Central memory CD8-positive, alpha-beta T cell (primary cell): Measurements from ENCODE around the gene NCK2.
A peak's percentile ranks its signal among the peaks of the same experiment; 100 is the strongest.
"Not testable (repeated sequence)": the region's sequence is repeated elsewhere in the genome, so short reads cannot be mapped to it uniquely, and the experiment has no call there.

Experiments used
- ATAC-seq: fragments of 150-1000 bp; cut with Tn5 transposase; replicated peaks from 2 replicates; pipeline ENCODE4 v1.10.0; 2022; ENCODE audit warnings: mild to moderate bottlenecking, moderate FRiP score, moderate number of reproducible peaks; ENCODE audit not compliant: poor library complexity, severe bottlenecking; ENCODE audit errors: extremely low read depth
- DNase-seq, 2 donors: peaks; one replicate each; pipeline ENCODE4 v3.0.0; 2021; ENCODE audit warnings: low spot score in 2 of 2
- H3K27ac Mint-ChIP-seq: one replicate; pipeline ENCODE4 v1.8.0; 2022; ENCODE audit warnings: low read depth, mild to moderate bottlenecking, moderate library complexity, mixed read lengths
- H3K27me3 Mint-ChIP-seq: one replicate; pipeline ENCODE4 v1.8.0; 2022; ENCODE audit warnings: mixed read lengths
- H3K36me3 Mint-ChIP-seq: one replicate; pipeline ENCODE4 v1.8.0; 2022; ENCODE audit warnings: mild to moderate bottlenecking, moderate library complexity, mixed read lengths; ENCODE audit not compliant: insufficient read depth
- H3K4me1 Mint-ChIP-seq: one replicate; pipeline ENCODE4 v1.8.0; 2022; ENCODE audit warnings: mixed read lengths
- H3K4me3 Mint-ChIP-seq: one replicate; pipeline ENCODE4 v1.8.0; 2022; ENCODE audit warnings: mild to moderate bottlenecking, moderate library complexity, mixed read lengths
- H3K9me3 Mint-ChIP-seq: one replicate; pipeline ENCODE4 v1.8.0; 2022; ENCODE audit warnings: mixed read lengths

The NCK2 gene

GRCh38 chr2:105896765-105897163, 152.1 kb downstream of the NCK2 start:
- no peak for ATAC-seq
- Mint-ChIP-seq H3K27ac (peak overlapping the region; percentile 41), H3K9me3 (no peaks in the 10 kb centered on the region), H3K27me3 (no peaks in the 10 kb centered on the region), H3K36me3 (peaks cover 35% of the 10 kb centered on the region), H3K4me3 (no peak overlapping the region), H3K4me1 (peaks cover 59% of the 10 kb centered on the region)
- no peak for DNase-seq

- H3K4me3 Mint-ChIP-seq, DNase-seq, H3K9me3 Mint-ChIP-seq, H3K27me3 Mint-ChIP-seq, ATAC-seq: not testable (repeated sequence)
- Mint-ChIP-seq H3K4me1 (peaks cover 67% of the 10 kb centered on the region), H3K27ac (peak overlapping the region; percentile 41), H3K36me3 (peaks cover 34% of the 10 kb centered on the region)
These were observed 153.0 kb downstream of the NCK2 start for GRCh38 chr2:105897694-105898093.

DNA sequence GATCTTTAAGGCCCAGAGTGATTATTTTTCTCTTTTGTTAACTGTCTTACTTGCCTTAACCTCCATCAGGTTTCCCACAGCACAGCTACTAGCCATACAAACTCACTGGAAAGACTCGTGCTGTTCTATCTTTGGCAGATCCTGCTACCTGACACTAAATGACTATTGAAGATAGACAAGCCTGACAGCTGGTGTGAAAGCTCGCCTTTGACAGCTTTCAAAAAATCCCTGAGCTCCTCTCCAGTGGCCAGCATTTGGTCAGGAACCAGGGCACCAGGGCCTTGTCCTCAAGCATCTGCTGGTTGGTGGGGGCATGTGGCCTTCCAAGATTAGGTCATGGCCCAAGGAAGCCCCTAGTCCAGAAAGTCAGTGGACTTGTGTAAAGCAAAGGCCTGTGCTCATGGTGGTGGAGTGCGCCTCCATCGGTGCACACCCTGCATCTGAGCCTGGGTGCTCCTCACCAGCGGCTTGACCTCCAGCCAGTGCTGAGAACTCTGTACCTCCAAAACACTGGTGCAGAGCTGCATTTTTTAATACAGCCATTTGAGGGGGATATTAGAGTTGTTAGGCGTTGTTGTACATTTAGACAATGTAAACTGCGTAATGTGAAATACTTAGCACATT, 158.5 kb downstream of the NCK2 start:
- H3K4me1 Mint-ChIP-seq: peaks cover 75% of the 10 kb centered on the region

GRCh38 chr2:105904938-105905337, 160.2 kb downstream of the NCK2 start:
- ATAC-seq (no peak), DNase-seq (no peak)
- no peak overlapping the region for H3K4me3 Mint-ChIP-seq
- H3K4me1 Mint-ChIP-seq: peaks cover 69% of the 10 kb centered on the region
- no peaks in the 10 kb centered on the region for H3K9me3 Mint-ChIP-seq
- H3K27me3 Mint-ChIP-seq: no peaks in the 10 kb centered on the region
- peaks cover 4% of the 10 kb centered on the region for H3K36me3 Mint-ChIP-seq
- peak overlapping the region; percentile 61 for H3K27ac Mint-ChIP-seq

More for the DNA sequence above, 158.5 kb downstream of the NCK2 start:
- peaks cover 7% of the 10 kb centered on the region for H3K36me3 Mint-ChIP-seq
- no peak for ATAC-seq
- H3K4me3 Mint-ChIP-seq: no peak overlapping the region
- no peak overlapping the region for H3K27ac Mint-ChIP-seq
- no peaks in the 10 kb centered on the region for H3K9me3 Mint-ChIP-seq
- DNase-seq: no peak
- H3K27me3 Mint-ChIP-seq: no peaks in the 10 kb centered on the region

- ATAC-seq: peak; percentile 28
- Mint-ChIP-seq H3K36me3 (peaks cover 3% of the 10 kb centered on the region), H3K27ac (no peak overlapping the region)
These were observed 161.8 kb downstream of the NCK2 start for GRCh38 chr2:105906481-105906880.

DNA sequence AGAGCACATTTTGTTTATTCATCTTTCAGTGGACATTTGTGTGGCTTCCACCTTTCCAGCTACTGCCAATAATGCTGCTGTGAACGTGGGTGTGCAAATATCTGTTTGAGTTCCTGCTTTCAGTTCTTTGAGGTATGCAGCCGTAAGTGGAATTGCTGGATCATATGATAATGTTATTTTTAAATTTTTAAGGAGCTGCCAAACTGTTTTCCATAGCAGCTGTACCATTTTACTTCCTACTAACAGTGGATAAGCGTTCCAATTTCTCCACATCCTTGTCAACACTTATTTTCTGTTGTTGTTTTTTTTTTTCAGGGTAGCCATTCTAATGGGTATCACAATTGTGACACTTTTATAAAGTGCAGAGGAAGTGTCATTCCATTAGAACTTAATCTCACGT, 162.5 kb downstream of the NCK2 start:
- no peak overlapping the region for H3K27ac Mint-ChIP-seq
- ATAC-seq (no peak), DNase-seq (no peak)
- H3K27me3 Mint-ChIP-seq: no peaks in the 10 kb centered on the region
- H3K9me3 Mint-ChIP-seq: no peaks in the 10 kb centered on the region
- peak overlapping the region; percentile 26 for H3K4me3 Mint-ChIP-seq
- H3K4me1 Mint-ChIP-seq: peaks cover 48% of the 10 kb centered on the region
- peaks cover 2% of the 10 kb centered on the region for H3K36me3 Mint-ChIP-seq

More at GRCh38 chr2:105906481-105906880, 161.8 kb downstream of the NCK2 start:
- no peaks in the 10 kb centered on the region for H3K27me3 Mint-ChIP-seq
- no peaks in the 10 kb centered on the region for H3K9me3 Mint-ChIP-seq
- no peak for DNase-seq
- H3K4me1 Mint-ChIP-seq: peaks cover 54% of the 10 kb centered on the region
- peak overlapping the region; percentile 26 for H3K4me3 Mint-ChIP-seq

DNA sequence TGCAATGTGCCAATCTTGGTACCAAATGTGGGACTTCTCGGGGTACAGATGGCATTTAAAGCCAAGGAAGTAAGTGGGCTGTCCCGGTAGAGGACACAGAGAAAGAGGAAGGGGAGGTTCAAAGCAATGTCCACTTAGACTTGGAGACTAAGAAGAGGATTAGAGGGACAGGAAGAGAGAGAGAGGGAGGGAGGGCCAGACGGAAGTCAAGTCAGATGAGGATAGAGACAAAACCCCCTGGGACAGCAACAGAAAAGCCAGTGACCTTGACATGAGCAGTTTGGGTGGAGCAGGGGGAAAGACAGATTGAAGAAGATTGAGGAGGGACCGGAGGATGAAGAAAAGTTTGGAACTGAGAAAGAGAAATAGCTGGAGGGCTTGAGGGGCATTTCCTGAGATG, 164.5 kb downstream of the NCK2 start:
- no peak for DNase-seq
- peaks cover 34% of the 10 kb centered on the region for H3K4me1 Mint-ChIP-seq

GRCh38 chr2:105910497-105911238, 166.0 kb downstream of the NCK2 start:
- Mint-ChIP-seq H3K27ac (no peak overlapping the region), H3K27me3 (no peaks in the 10 kb centered on the region), H3K36me3 (no peaks in the 10 kb centered on the region), H3K9me3 (peaks cover 5% of the 10 kb centered on the region), H3K4me1 (peaks cover 25% of the 10 kb centered on the region), H3K4me3 (no peak overlapping the region)
- DNase-seq: no peak
- no peak for ATAC-seq

More for the DNA sequence above, 164.5 kb downstream of the NCK2 start:
- Mint-ChIP-seq H3K27me3 (no peaks in the 10 kb centered on the region), H3K4me3 (no peak overlapping the region), H3K36me3 (peaks cover 1% of the 10 kb centered on the region), H3K27ac (no peak overlapping the region), H3K9me3 (peaks cover 1% of the 10 kb centered on the region)
- no peak for ATAC-seq

DNA sequence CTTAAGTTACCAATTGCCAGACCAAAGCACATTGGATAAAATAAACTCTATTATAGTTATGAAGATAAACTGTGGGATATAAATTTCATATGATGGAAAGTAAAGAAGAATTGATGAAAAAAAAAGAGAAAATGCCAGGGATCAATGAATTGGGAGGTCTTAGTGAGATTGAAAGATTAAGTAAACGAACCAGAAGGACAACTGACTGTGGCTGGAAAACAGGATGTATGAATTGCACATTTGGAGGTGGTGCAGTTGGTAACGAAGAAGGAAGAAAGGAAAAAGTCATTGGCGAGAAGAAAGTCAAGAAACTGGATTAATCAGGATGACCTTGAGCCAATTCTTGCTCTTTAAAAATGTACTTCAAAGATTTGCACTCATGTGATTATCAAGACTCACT, 166.7 kb downstream of the NCK2 start:
- ATAC-seq: no peak
- H3K27ac Mint-ChIP-seq: no peak overlapping the region
- no peaks in the 10 kb centered on the region for H3K27me3 Mint-ChIP-seq
- H3K4me3 Mint-ChIP-seq: no peak overlapping the region
- peaks cover 19% of the 10 kb centered on the region for H3K4me1 Mint-ChIP-seq
- H3K9me3 Mint-ChIP-seq: peaks cover 5% of the 10 kb centered on the region
- no peaks in the 10 kb centered on the region for H3K36me3 Mint-ChIP-seq
- DNase-seq: no peak

DNA sequence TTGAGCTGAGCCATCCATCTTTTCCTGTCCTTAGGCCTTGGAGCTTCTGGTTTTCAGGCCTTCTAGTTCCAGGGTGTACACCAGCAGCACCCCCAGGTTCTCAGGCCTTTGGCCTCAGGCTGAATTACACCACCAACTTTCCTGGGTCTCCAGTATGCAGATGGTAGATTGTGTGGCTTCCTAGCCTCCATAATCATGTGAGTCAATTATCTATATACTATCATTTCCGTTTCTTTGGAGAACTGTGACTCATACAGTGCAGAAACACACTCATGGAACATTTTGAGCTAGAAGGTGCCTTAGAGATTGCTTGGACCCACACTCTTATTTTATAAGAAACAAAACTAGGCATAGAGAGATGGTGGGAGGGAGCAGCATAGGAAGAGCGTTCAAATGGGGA, 167.4 kb downstream of the NCK2 start:
- H3K9me3 Mint-ChIP-seq: peaks cover 5% of the 10 kb centered on the region
- H3K4me3 Mint-ChIP-seq: no peak overlapping the region
- no peak overlapping the region for H3K27ac Mint-ChIP-seq
- DNase-seq (no peak), ATAC-seq (no peak)
- H3K36me3 Mint-ChIP-seq: no peaks in the 10 kb centered on the region
- no peaks in the 10 kb centered on the region for H3K27me3 Mint-ChIP-seq
- H3K4me1 Mint-ChIP-seq: peaks cover 13% of the 10 kb centered on the region

- H3K9me3 Mint-ChIP-seq: peaks cover 5% of the 10 kb centered on the region
- ATAC-seq (no peak), DNase-seq (no peak)
- H3K27me3 Mint-ChIP-seq: no peaks in the 10 kb centered on the region
- H3K27ac Mint-ChIP-seq: no peak overlapping the region
- peaks cover 22% of the 10 kb centered on the region for H3K4me1 Mint-ChIP-seq
- H3K36me3 Mint-ChIP-seq: peaks cover 3% of the 10 kb centered on the region
- no peak overlapping the region for H3K4me3 Mint-ChIP-seq
These were observed 170.4 kb downstream of the NCK2 start for GRCh38 chr2:105915005-105915558.

- Mint-ChIP-seq H3K4me3 (no peak overlapping the region), H3K27me3 (no peaks in the 10 kb centered on the region), H3K27ac (peak overlapping the region; percentile 48), H3K9me3 (peaks cover 5% of the 10 kb centered on the region), H3K36me3 (peaks cover 3% of the 10 kb centered on the region), H3K4me1 (peaks cover 27% of the 10 kb centered on the region)
- ATAC-seq: no peak
- no peak for DNase-seq
These were observed 172.5 kb downstream of the NCK2 start for GRCh38 chr2:105917226-105917625.

DNA sequence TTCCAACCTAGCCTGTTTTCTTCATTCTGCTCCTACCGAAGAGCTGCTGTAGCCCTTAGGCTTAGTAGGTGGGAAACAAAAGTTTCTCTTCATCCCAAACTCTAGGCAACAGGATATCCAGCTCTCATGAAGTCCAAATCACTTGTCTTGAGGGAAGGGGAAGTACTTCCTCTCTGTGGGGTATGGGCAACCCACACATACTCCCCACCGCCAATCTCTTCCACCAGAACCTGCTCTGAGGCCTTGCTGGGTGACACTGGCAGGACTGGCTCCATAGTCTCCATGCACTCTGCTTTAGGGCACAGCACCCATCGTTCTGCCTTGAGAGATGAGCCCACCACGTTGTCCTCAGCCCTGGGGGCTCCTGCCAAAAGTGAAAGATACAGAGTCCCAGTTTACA, 173.0 kb downstream of the NCK2 start:
- Mint-ChIP-seq H3K27me3 (no peaks in the 10 kb centered on the region), H3K36me3 (peaks cover 3% of the 10 kb centered on the region), H3K27ac (peak overlapping the region; percentile 48), H3K4me3 (no peak overlapping the region), H3K9me3 (peaks cover 5% of the 10 kb centered on the region), H3K4me1 (peaks cover 27% of the 10 kb centered on the region)
- ATAC-seq (no peak), DNase-seq (no peak)
